ENCODE data around the gene MX2. TPM values are rescaled to one million over a fixed set of nuclear protein-coding genes. Genes with fewer than 3 reads are reported as not detected.

MX2 gene
- total and polyA plus RNA-seq, 2 of the 4 experiments (the other 2 are of a cell fraction) = 0.53 to 0.54 TPM

GRCh38 chr21:41438425-41439113 is 76.7 kb downstream of the MX2 start:
- H4K91ac ChIP-seq (ENCODE audit: insufficient read depth, low read depth, low read length) = no peak overlapping the region
- H3K9me3 ChIP-seq (ENCODE audit: control insufficient read depth, insufficient read depth, low read length) = no peaks in the 10 kb centered on the region
- no peaks in the 10 kb centered on the region for H3K79me1 ChIP-seq (ENCODE audit: low read depth in 1 of 2, low read length in 2 of 2)
- no peak overlapping the region for H3K9ac ChIP-seq (ENCODE audit: low read depth, low read length)
- H3K4ac ChIP-seq (ENCODE audit: low read depth, low read length) = no peak overlapping the region
- DNase-seq = no peak
- no peak for ATAC-seq (ENCODE audit: low read depth)
- no peak overlapping the region for H2BK120ac ChIP-seq (ENCODE audit: low read depth, low read length)
- BruUV-seq (replicated peaks) = no TSS peak
- H2BK15ac ChIP-seq (ENCODE audit: low read depth, low read length) = no peak overlapping the region
- H4K5ac ChIP-seq (ENCODE audit: low read depth, low read length) = no peak overlapping the region
- no peaks in the 10 kb centered on the region for H3K27me3 ChIP-seq (ENCODE audit: control insufficient read depth, insufficient read depth, low read length)
- H3K4me1 ChIP-seq (ENCODE audit: control insufficient read depth, insufficient read depth, low read length) = no peaks in the 10 kb centered on the region
- ChIA-PET CTCF (no interaction called here), POLR2A (ENCODE audit: unreplicated experiment) (no interaction called here)
- H3K4me3 ChIP-seq (ENCODE audit: insufficient read depth, low read depth, low read length) = no peak overlapping the region
- no peak overlapping the region for H2AFZ ChIP-seq (replicated peaks; ENCODE audit: low read length, poor library complexity)
- no peak overlapping the region for H2AK9ac ChIP-seq (replicated peaks; ENCODE audit: low read depth, low read length, poor library complexity)
- H3K27ac ChIP-seq (ENCODE audit: insufficient read depth, low read length) = no peak overlapping the region
- H3K14ac ChIP-seq (replicated peaks; ENCODE audit: low read depth, low read length) = no peak overlapping the region
- intact Hi-C loops (cut with micrococcal nuclease) = no loop called here
- no peak overlapping the region for H4K8ac ChIP-seq (ENCODE audit: low read depth in 2 of 2, low read length in 2 of 2)
- H4K20me1 ChIP-seq (ENCODE audit: insufficient read depth, low read length) = no peaks in the 10 kb centered on the region; the same call in 1 of the 2 replicates
- dilution Hi-C loops (cut with HindIII; ENCODE audit: low sequenced_read_pairs, unreplicated experiment) = no loop called here
- H3K36me3 ChIP-seq (ENCODE audit: control insufficient read depth, insufficient read depth, low read length) = no peaks in the 10 kb centered on the region
- H3K9me1 ChIP-seq (ENCODE audit: insufficient read depth, low read length) = no peaks in the 10 kb centered on the region
- no peak overlapping the region for H3K4me2 ChIP-seq (ENCODE audit: low read depth, low read length)
- no peak overlapping the region for H3K18ac ChIP-seq (ENCODE audit: low read depth, low read length)
- WGBS, 2 experiments (ENCODE audit: extremely low coverage in 2 of 2, insufficient read length in 1 of 2) = 78% methylated on average over 4 of the region's 13 CpGs; no CpG with 5 or more reads in 1 of the 2 experiments
- no peak overlapping the region for H3K56ac ChIP-seq (ENCODE audit: extremely low read depth, insufficient read depth, low read length)
- no peak overlapping the region for H2BK20ac ChIP-seq (ENCODE audit: low read depth, low read length)
- in situ Hi-C loops (cut with MboI; ENCODE audit: low sequenced_read_pairs) = no loop called here
- no peak for TF ChIP-seq FOS (IDR thresholded peaks at IDR 0.05; ENCODE audit: low read depth, low read length)
- no peak for TF ChIP-seq CEBPB (IDR thresholded peaks at IDR 0.05; ENCODE audit: low read depth, low read length)
- no peak for TF ChIP-seq NFE2L2 (IDR thresholded peaks at IDR 0.05; ENCODE audit: low read depth, low read length)
- TF ChIP-seq ELK1 (IDR thresholded peaks at IDR 0.05; ENCODE audit: borderline replicate concordance, low read depth, low read length) = no peak
- H2BK5ac ChIP-seq (ENCODE audit: low read depth, low read length, poor library complexity, severe bottlenecking) = no peak overlapping the region
- no peak overlapping the region for H2AK5ac ChIP-seq (ENCODE audit: low read depth, low read length)
- H3K23ac ChIP-seq (ENCODE audit: low read depth, low read length) = no peak overlapping the region
